ENCODE results near the gene FAM20A.

FAM20A gene

DNA sequence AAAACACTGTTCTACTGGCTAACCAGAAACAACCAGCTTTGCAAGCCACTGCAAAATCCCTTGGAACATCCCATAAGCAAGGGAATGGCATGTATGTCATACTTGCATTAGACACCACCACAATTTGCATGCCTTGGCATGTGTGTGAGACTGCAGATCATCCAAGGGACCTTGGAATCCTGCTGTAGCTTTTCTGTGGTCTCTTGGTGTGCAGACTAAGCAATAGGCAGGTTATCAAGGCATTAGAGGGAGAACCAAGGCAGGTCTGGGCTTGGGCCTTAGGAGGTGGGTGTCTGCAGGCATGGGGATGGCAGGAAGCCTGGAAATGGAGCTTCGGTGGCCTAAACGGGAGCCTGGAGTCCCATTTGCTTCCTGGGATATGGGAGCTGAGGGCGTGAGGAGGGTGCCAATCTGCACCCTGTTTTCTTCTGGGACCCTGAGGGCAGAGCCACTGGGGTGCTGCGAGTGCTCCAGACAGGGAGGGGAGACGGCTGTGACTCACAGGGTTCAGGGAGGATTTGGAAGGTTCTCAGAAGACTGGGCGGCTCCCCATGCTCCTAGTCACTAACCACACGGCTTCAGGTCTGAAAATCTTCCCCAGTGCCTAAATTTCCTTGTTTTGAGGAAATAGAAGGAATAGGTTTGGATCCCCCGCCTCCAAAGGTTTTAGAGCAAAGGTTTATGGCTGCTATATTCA lies 36.6 kb downstream of the FAM20A start:
- TF ChIP-seq CTCF (conservative IDR thresholded peaks at IDR 0.05), result no peak
- no peak overlapping the region for H3K27ac ChIP-seq

DNA sequence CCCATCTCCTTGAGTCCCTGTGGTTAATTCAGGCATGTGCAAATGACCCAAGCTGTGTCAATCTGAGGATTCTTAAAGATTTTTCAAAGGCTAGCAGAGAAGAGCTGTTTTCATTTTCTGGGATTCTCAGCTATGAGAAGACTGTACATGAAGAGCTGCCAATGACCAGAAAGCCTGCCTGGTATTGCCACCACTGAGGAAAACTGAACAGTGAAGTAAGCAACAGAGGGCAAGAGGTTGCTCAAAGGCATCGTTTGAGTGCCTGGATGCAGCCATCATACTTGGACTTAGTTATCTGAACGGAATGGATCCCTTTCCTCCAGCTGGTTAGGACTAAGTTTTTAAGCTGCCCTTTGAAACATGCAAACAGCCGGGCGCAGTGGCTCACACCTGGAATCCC lies 38.4 kb downstream of the FAM20A start:
- no peak for TF ChIP-seq CTCF (conservative IDR thresholded peaks at IDR 0.05)
- H3K27ac ChIP-seq, result no peak overlapping the region

DNA sequence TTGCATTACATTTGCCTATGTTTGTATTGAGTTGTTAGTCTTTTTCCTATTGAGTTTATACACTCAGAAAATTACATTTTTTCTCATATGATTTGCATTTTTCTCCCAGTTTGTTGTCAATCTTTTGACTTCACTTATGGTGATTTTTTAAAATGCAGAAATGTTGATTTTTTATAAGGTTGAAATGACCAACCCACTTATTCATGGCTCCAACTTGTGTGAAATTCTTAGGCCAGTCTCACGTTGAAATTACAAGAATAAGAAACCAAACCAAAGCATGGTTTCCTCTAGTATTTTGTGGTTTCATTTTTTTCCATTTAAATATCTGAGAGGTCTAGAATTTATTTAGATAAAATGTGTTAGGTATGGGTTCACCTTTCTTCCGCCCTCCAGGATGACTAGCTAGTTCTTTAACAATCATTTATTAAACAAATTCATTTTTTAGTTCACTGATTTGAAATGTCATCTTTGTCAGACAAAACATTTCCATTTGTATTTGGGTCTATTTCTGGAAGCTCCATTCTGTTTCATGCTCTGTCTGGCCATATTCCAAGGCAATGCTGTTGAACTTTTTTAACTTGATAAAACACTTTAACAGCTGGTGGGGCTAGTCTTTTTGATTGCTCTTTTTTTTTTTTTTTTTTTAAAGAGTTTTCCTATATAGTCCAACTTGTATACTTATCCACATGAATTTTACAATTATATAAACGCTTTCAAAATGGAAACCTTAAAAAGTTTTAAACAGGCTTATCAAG lies 40.0 kb downstream of the FAM20A start:
- no peak for TF ChIP-seq CTCF (conservative IDR thresholded peaks at IDR 0.05)
- no peak overlapping the region for H3K27ac ChIP-seq

DNA sequence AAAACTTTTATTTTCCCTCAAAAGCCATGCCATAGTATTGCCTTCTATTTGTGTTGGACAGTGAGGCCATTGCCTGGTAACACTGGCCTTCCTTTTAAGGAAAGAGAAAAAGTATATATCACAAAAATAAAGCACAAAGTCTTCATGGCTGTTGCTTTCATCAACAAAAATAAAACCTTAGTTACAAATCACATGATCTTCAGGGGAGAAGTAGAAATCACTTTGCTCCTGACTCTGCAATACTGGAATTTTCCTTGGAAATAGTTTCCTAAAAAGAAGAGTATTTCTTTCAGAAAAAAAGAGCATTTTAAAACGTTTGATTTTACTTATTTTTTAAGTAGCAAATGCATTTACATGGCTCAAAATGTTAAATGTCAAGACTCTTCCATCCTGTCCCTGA lies 41.9 kb downstream of the FAM20A start:
- no peak for TF ChIP-seq CTCF (conservative IDR thresholded peaks at IDR 0.05)
- H3K27ac ChIP-seq, result no peak overlapping the region

GRCh38 chr17:68556551-68556950 lies 44.6 kb downstream of the FAM20A start:
- no peak overlapping the region for H3K27ac ChIP-seq
- no peak for TF ChIP-seq CTCF (conservative IDR thresholded peaks at IDR 0.05)

DNA sequence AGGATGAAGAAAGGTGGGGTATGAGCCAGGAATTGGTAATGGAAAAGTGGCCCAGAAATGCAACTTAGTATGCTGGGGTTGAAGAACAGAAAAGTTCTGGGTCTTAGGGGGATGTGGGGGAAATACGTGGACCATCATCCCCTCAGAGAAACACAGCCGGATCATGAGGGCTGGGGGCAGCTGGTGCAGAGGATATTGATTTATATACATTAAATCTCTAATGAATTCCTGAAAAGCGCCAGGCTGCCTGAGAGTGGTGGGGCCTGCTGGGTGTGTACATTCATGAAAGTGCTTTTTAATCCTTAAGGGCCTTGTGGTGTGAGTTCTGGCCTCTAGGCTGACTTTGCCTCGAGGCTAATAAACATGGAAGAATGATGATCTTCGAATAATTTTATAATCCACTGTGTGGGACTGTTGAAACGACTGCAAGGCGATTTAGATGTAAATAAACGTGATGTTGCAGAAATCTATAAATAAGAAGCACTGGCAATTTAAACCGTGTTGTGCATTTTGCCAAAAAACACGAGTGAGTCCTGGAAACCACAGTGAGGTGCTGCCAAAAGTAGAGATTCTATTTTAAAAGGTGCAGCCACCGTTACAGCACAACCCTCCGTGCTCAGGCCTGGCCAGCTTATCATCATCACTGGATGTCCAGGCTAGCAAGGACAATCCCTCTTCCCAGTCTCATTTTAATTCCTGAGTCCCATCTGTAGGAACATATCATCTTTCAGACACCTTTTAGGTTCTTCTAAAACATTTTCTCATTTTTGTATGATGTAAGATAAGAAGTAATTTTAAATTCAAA lies 56.9 kb downstream of the FAM20A start:
- no peak for TF ChIP-seq CTCF (conservative IDR thresholded peaks at IDR 0.05)
- H3K27ac ChIP-seq, result no peak overlapping the region
